H9 (cell line): ENCODE results near the gene ANAPC13. TPM values are rescaled to one million over a fixed set of nuclear protein-coding genes. Genes with fewer than 3 reads are reported as not detected.

Experiments used
- DNase-seq: peaks from one replicate; pipeline ENCODE4 v3.0.0-alpha.2; 2017
- H2AFZ ChIP-seq: one replicate; pipeline ENCODE4 v1.6.1; 2013; ENCODE audit warnings: mild to moderate bottlenecking, low read length, control low read depth, moderate library complexity
- H2AK5ac ChIP-seq: 2 replicates; pipeline ENCODE4 v1.6.1; 2013; ENCODE audit warnings: low read length, control low read depth, mixed read lengths; ENCODE audit not compliant: insufficient read length
- H2BK120ac ChIP-seq: one replicate; pipeline ENCODE4 v1.6.1; 2013; ENCODE audit warnings: low read depth, mild to moderate bottlenecking, low read length, control low read depth, inconsistent platforms; ENCODE audit not compliant: poor library complexity, severe bottlenecking
- H2BK12ac ChIP-seq: 2 replicates; pipeline ENCODE4 v1.6.1; 2013; ENCODE audit warnings: low read length, control low read depth, mixed read lengths, low read depth; ENCODE audit not compliant: insufficient read length
- H2BK15ac ChIP-seq: 2 replicates; pipeline ENCODE4 v1.6.1; 2013; ENCODE audit warnings: low read depth, low read length, control low read depth
- H2BK20ac ChIP-seq: one replicate; pipeline ENCODE4 v1.6.1; 2013; ENCODE audit warnings: low read depth, mild to moderate bottlenecking, low read length, control low read depth, inconsistent platforms; ENCODE audit not compliant: poor library complexity, severe bottlenecking
- H2BK5ac ChIP-seq: 2 replicates; pipeline ENCODE4 v1.6.1; 2013; ENCODE audit warnings: low read length, control low read depth, mixed read lengths; ENCODE audit not compliant: insufficient read length
- H3K14ac ChIP-seq: 2 replicates; pipeline ENCODE4 v1.6.1; 2013; ENCODE audit warnings: low read length, control low read depth; ENCODE audit not compliant: insufficient read depth
- H3K18ac ChIP-seq: 2 replicates; pipeline ENCODE4 v1.6.1; 2013; ENCODE audit warnings: low read depth, mild to moderate bottlenecking, mixed read lengths, low read length, control low read depth; ENCODE audit not compliant: insufficient read length
- H3K23ac ChIP-seq: 2 replicates; pipeline ENCODE4 v1.6.1; 2013; ENCODE audit warnings: low read length, control low read depth, mixed read lengths, low read depth; ENCODE audit not compliant: insufficient read length
- H3K23me2 ChIP-seq: 2 replicates; pipeline ENCODE4 v1.6.1; 2013; ENCODE audit warnings: low read depth, mild to moderate bottlenecking, mixed read lengths, low read length, control low read depth; ENCODE audit not compliant: insufficient read length, poor library complexity, severe bottlenecking
- H3K27ac ChIP-seq: 2 replicates; pipeline ENCODE4 v1.5.1; 2013; ENCODE audit warnings: low read length, control low read depth, mixed read lengths, low read depth; ENCODE audit not compliant: insufficient read length
- H3K27me3 ChIP-seq: 2 replicates; pipeline ENCODE4 v1.6.1; 2013; ENCODE audit warnings: low read length, control low read depth, inconsistent platforms; ENCODE audit not compliant: insufficient read depth
- H3K4ac ChIP-seq: 2 replicates; pipeline ENCODE4 v1.6.1; 2013; ENCODE audit warnings: low read depth, mild to moderate bottlenecking, control low read depth, inconsistent platforms, low read length, moderate library complexity
- H3K4me1 ChIP-seq: 2 replicates; pipeline ENCODE4 v1.6.1; 2013; ENCODE audit warnings: low read length, control low read depth, inconsistent platforms; ENCODE audit not compliant: insufficient read depth
- H3K4me2 ChIP-seq: 2 replicates; pipeline ENCODE4 v1.6.1; 2013; ENCODE audit warnings: low read length, control low read depth, mixed read lengths; ENCODE audit not compliant: insufficient read length, insufficient read depth
- H3K56ac ChIP-seq: 2 replicates; pipeline ENCODE4 v1.6.1; 2013; ENCODE audit warnings: low read depth, mild to moderate bottlenecking, mixed read lengths, low read length, control low read depth; ENCODE audit not compliant: insufficient read length
- H3K79me1 ChIP-seq: 2 replicates; pipeline ENCODE4 v1.6.1; 2013; ENCODE audit warnings: low read depth, mild to moderate bottlenecking, moderate library complexity, low read length, control low read depth, inconsistent platforms; ENCODE audit not compliant: insufficient read depth, poor library complexity, severe bottlenecking
- H3K79me2 ChIP-seq: 2 replicates; pipeline ENCODE4 v1.6.1; 2013; ENCODE audit warnings: low read length, control low read depth, inconsistent platforms; ENCODE audit not compliant: insufficient read depth
- H3K9ac ChIP-seq: 2 replicates; pipeline ENCODE4 v1.6.1; 2013; ENCODE audit warnings: low read length, control low read depth, mixed read lengths; ENCODE audit not compliant: insufficient read length; ENCODE audit errors: extremely low read depth
- H3K9me3 ChIP-seq: one replicate; pipeline ENCODE4 v1.6.1; 2013; ENCODE audit warnings: low read depth, low read length, inconsistent platforms; ENCODE audit not compliant: control insufficient read depth
- H3T11ph ChIP-seq: one replicate; pipeline ENCODE4 v1.6.1; 2013; ENCODE audit warnings: mild to moderate bottlenecking, low read length, control low read depth, inconsistent platforms
- H4K20me1 ChIP-seq: one replicate; pipeline ENCODE4 v1.6.1; 2013; ENCODE audit not compliant: control insufficient read depth, insufficient read length, insufficient read depth
- H4K5ac ChIP-seq: 2 replicates; pipeline ENCODE4 v1.6.1; 2013; ENCODE audit warnings: low read depth, mild to moderate bottlenecking, mixed read lengths, low read length, control low read depth; ENCODE audit not compliant: insufficient read length
- H4K8ac ChIP-seq: replicated peaks from 2 replicates; pipeline ENCODE4 v1.6.1; 2013; ENCODE audit warnings: low read length, control low read depth, mixed read lengths, low read depth; ENCODE audit not compliant: insufficient read length
- H4K91ac ChIP-seq: 2 replicates; pipeline ENCODE4 v1.6.1; 2013; ENCODE audit warnings: low read depth, mild to moderate bottlenecking, moderate library complexity, mixed read lengths, low read length, control low read depth; ENCODE audit not compliant: insufficient read length
- H3K27ac Mint-ChIP-seq, 3 experiments: 2 replicates in 2 of 3; 3 replicates in 1 of 3; pipeline ENCODE4 v1.8.0; 2020 to 2021; ENCODE audit warnings: mixed read lengths in 3 of 3, mild to moderate bottlenecking in 1 of 3, moderate library complexity in 1 of 3
- H3K27me3 Mint-ChIP-seq: 2 replicates; pipeline ENCODE4 v1.8.0; 2021; ENCODE audit warnings: low read depth, mild to moderate bottlenecking, moderate library complexity, mixed read lengths
- H3K36me3 Mint-ChIP-seq, 3 experiments: 2 replicates in 2 of 3; 3 replicates in 1 of 3; pipeline ENCODE4 v1.8.0; 2020 to 2021; ENCODE audit warnings: low read depth in 3 of 3, mixed read lengths in 3 of 3; ENCODE audit not compliant: insufficient read depth in 1 of 3
- H3K4me1 Mint-ChIP-seq, 2 experiments: 2 replicates each; pipeline ENCODE4 v1.8.0; 2020; ENCODE audit warnings: mixed read lengths in 2 of 2
- H3K4me3 Mint-ChIP-seq, 2 experiments: 2 replicates in 1 of 2; 3 replicates in 1 of 2; pipeline ENCODE4 v1.8.0; 2020 to 2021; ENCODE audit warnings: mild to moderate bottlenecking in 2 of 2, mixed read lengths in 2 of 2, moderate library complexity in 1 of 2
- H3K9me3 Mint-ChIP-seq, 2 experiments: 2 replicates in 1 of 2; 3 replicates in 1 of 2; pipeline ENCODE4 v1.8.0; 2020; ENCODE audit warnings: mild to moderate bottlenecking in 2 of 2, mixed read lengths in 2 of 2, moderate library complexity in 1 of 2
- WGBS: extraction: QIAGEN DNeasy Blood & Tissue Kit; methylation state at CpG from one replicate; pipeline ENCODE4 v1.1.7; 2013; ENCODE audit warnings: missing lambda C conversion rate, low lambda C conversion rate, mixed read lengths; ENCODE audit not compliant: insufficient read length; ENCODE audit errors: extremely low coverage; 5-methylcytosine and 5-hydroxymethylcytosine counted together
- total RNA-seq: library from RNA; stranded (reverse); gene quantifications from 2 replicates; pipeline ENCODE4 v1.2.1, GENCODE V29; 2021
- TF ChIP-seq, protein P1 (sequence below): fragments of 200-600 bp; sonication (generic); conservative IDR thresholded peaks from 3 replicates; pipeline ENCODE4 v1.8.0; 2021; ENCODE audit warnings: antibody characterized with exemption, mild to moderate bottlenecking

The ANAPC13 gene
- total RNA-seq, 1 experiment from 2014 or later = 42.8 TPM

DNA sequence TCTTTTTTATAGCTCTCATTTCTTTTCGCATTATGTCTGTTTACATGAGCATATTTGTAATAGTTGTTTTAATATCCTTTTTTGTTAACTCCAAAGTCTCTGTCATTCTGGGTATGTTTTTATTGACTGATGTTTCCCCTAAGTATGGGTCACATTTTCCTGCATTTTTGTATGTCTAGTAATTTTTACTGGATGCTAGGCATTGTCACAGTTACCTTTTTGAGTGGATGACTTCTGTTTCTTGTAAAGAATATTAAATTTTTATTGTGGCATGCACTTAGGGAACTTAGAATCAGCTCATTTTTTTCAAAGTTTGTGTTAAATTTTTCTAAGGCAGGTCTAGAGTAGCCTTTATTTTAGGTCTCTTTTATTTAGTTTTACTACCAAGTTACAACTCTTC is 40.7 kb downstream of the ANAPC13 start:
- H3K4me1 ChIP-seq = no peaks in the 10 kb centered on the region
- H3K18ac ChIP-seq = no peak overlapping the region
- peaks cover 7 to 10% of the 10 kb centered on the region in 2 experiments; a peak in 4 of 5 replicates for H3K9me3 Mint-ChIP-seq

More for the DNA sequence above, 40.7 kb downstream of the ANAPC13 start:
- no peak overlapping the region for H4K8ac ChIP-seq
- no peak overlapping the region for H2BK20ac ChIP-seq
- H3K9ac ChIP-seq = no peak overlapping the region
- H3K23ac ChIP-seq = no peak overlapping the region
- Mint-ChIP-seq H3K4me3 (no peak overlapping the region), H3K4me1 (peaks cover 10 to 11% of the 10 kb centered on the region in 2 experiments), H3K36me3 (peaks cover 0 to 8% (median 0%) of the 10 kb centered on the region in 3 experiments; a peak in 1 of 7 replicates), H3K27me3 (peaks cover 20% of the 10 kb centered on the region), H3K27ac (no peak overlapping the region)
- no peak overlapping the region for H2AFZ ChIP-seq
- H3K56ac ChIP-seq = no peak overlapping the region
- no peak for DNase-seq
- no peak overlapping the region for H3K14ac ChIP-seq
- H2BK5ac ChIP-seq = no peak overlapping the region
- no peak overlapping the region for H3K27ac ChIP-seq
- H4K91ac ChIP-seq = no peak overlapping the region
- H3K23me2 ChIP-seq = no peaks in the 10 kb centered on the region
- H3K4me2 ChIP-seq = no peak overlapping the region
- H3K79me2 ChIP-seq = no peaks in the 10 kb centered on the region
- no peak overlapping the region for H2BK120ac ChIP-seq
- no peak overlapping the region for H2AK5ac ChIP-seq
- no peak overlapping the region for H2BK12ac ChIP-seq
- no peak overlapping the region for H3T11ph ChIP-seq
- H3K9me3 ChIP-seq = no peaks in the 10 kb centered on the region
- TF ChIP-seq, protein P1, sequence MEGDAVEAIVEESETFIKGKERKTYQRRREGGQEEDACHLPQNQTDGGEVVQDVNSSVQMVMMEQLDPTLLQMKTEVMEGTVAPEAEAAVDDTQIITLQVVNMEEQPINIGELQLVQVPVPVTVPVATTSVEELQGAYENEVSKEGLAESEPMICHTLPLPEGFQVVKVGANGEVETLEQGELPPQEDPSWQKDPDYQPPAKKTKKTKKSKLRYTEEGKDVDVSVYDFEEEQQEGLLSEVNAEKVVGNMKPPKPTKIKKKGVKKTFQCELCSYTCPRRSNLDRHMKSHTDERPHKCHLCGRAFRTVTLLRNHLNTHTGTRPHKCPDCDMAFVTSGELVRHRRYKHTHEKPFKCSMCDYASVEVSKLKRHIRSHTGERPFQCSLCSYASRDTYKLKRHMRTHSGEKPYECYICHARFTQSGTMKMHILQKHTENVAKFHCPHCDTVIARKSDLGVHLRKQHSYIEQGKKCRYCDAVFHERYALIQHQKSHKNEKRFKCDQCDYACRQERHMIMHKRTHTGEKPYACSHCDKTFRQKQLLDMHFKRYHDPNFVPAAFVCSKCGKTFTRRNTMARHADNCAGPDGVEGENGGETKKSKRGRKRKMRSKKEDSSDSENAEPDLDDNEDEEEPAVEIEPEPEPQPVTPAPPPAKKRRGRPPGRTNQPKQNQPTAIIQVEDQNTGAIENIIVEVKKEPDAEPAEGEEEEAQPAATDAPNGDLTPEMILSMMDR = no peak
- no peak overlapping the region for H3K4ac ChIP-seq
- H4K20me1 ChIP-seq = no peaks in the 10 kb centered on the region
- WGBS = no CpG with 5 or more reads among the region's 1 CpG
- H2BK15ac ChIP-seq = no peak overlapping the region
- no peaks in the 10 kb centered on the region for H3K79me1 ChIP-seq
- no peaks in the 10 kb centered on the region for H3K27me3 ChIP-seq
- H4K5ac ChIP-seq = no peak overlapping the region
